H1 (cell line): ENCODE results near the gene BTK. TPM values are rescaled to one million over a fixed set of nuclear protein-coding genes. Genes with fewer than 3 reads are reported as not detected.

Source experiments
- CBX5 ChIP-seq: fragments of 300-800, 300-1000 bp; sonication (generic); IDR thresholded peaks from 2 replicates; pipeline ENCODE4 v1.7.1; 2016; ENCODE audit warnings: antibody characterized with exemption, low read length, low read depth
- GABPA ChIP-seq: IDR thresholded peaks from 2 replicates; pipeline ENCODE4 v1.6.1; 2011; ENCODE audit warnings: mild to moderate bottlenecking, low read length, moderate library complexity, borderline replicate concordance; ENCODE audit not compliant: insufficient read depth
- JUND ChIP-seq: IDR thresholded peaks from 2 replicates; pipeline ENCODE4 v1.6.1; 2011; ENCODE audit warnings: mild to moderate bottlenecking, improper control_type of control experiment, low read length
- MAFK ChIP-seq: IDR thresholded peaks from 2 replicates; pipeline ENCODE4 v1.6.1; 2012; ENCODE audit warnings: low read depth, mild to moderate bottlenecking, improper control_type of control experiment, low read length
- SRF ChIP-seq: IDR thresholded peaks from 2 replicates; pipeline ENCODE4 v1.6.1; 2011; ENCODE audit warnings: mild to moderate bottlenecking, low read depth, low read length, moderate library complexity
- polyA plus RNA-seq, 7 experiments: library from polyadenylated mRNA; depleted of rRNA in 3 of 7; stranded (reverse) in 5 of 7; unstranded in 2 of 7; fragments of >200 nt in 5 of 7; fragments of 200-250 nt in 2 of 7; gene quantifications; 1 replicate in 5 of 7; 2 replicates in 1 of 7; 4 replicates in 1 of 7; pipeline versions ENCODE4 v1.2.1 to v1.2.3, GENCODE V29; 2011 to 2013; ENCODE audit warnings: missing spikeins in 2 of 7, mixed read lengths in 2 of 7
- total RNA-seq: library from RNA; stranded (reverse); fragmentation: NEBNext Ultra II Directional; extraction: Animal tissue kit (Norgen Biotek cat#: 25700); gene quantifications from 2 replicates; pipeline ENCODE4 v1.2.1, GENCODE V29; 2021

Gene BTK
- total and polyA plus RNA-seq, 2 of the 8 experiments (the other 6 are each of a cell fraction or from before 2014, with no cell fraction given) = 0.06 to 0.20 TPM

GRCh38 chrX:101417190-101417589, 31.2 kb upstream of the BTK start (continued):
- TF ChIP-seq MAFK (no peak), CBX5 (no peak), GABPA (no peak), JUND (no peak), SRF (no peak)
